Trophoblast cell (in vitro differentiated cells and primary cell): ENCODE results near the gene ABCC4.

Source experiments
- DNase-seq, 2 donors: peaks; one replicate each; pipeline ENCODE4 v3.0.0-alpha.2; 2016
- H2AFZ ChIP-seq: 2 replicates; pipeline ENCODE4 v1.6.1; 2013; ENCODE audit warnings: low read length, moderate library complexity, mild to moderate bottlenecking; ENCODE audit not compliant: insufficient read depth, poor library complexity
- H2AK5ac ChIP-seq: 2 replicates; pipeline ENCODE4 v1.6.1; 2013; ENCODE audit warnings: mild to moderate bottlenecking, low read length
- H2BK120ac ChIP-seq: 2 replicates; pipeline ENCODE4 v1.6.1; 2013; ENCODE audit warnings: low read length, mild to moderate bottlenecking, moderate library complexity; ENCODE audit not compliant: insufficient read depth, poor library complexity
- H2BK12ac ChIP-seq: 2 replicates; pipeline ENCODE4 v1.6.1; 2013; ENCODE audit warnings: mild to moderate bottlenecking, low read length, moderate library complexity
- H2BK5ac ChIP-seq: 2 replicates; pipeline ENCODE4 v1.6.1; 2013; ENCODE audit warnings: low read length, low read depth, moderate library complexity, mild to moderate bottlenecking; ENCODE audit not compliant: poor library complexity
- H3K14ac ChIP-seq: 2 replicates; pipeline ENCODE4 v1.6.1; 2013; ENCODE audit warnings: mild to moderate bottlenecking, low read length
- H3K18ac ChIP-seq: 2 replicates; pipeline ENCODE4 v1.6.1; 2013; ENCODE audit warnings: mild to moderate bottlenecking, low read length
- H3K23ac ChIP-seq: 2 replicates; pipeline ENCODE4 v1.6.1; 2013; ENCODE audit warnings: low read length
- H3K27ac ChIP-seq: 2 replicates; pipeline ENCODE4 v1.5.1; 2013; ENCODE audit warnings: low read depth, mild to moderate bottlenecking, inconsistent platforms, low read length, moderate library complexity
- H3K27me3 ChIP-seq: 2 replicates; pipeline ENCODE4 v1.6.1; 2013; ENCODE audit warnings: inconsistent platforms, mild to moderate bottlenecking, low read length, moderate library complexity; ENCODE audit not compliant: insufficient read depth
- H3K36me3 ChIP-seq, 2 experiments: 1 replicate in 1 of 2; 2 replicates in 1 of 2; pipeline ENCODE4 v1.6.1; 2013; ENCODE audit warnings: low read length in 2 of 2, mild to moderate bottlenecking in 2 of 2, moderate library complexity in 1 of 2; ENCODE audit not compliant: insufficient read depth in 2 of 2, control insufficient read depth in 1 of 2
- H3K4ac ChIP-seq: 2 replicates; pipeline ENCODE4 v1.6.1; 2013; ENCODE audit warnings: low read depth, mild to moderate bottlenecking, low read length, moderate library complexity
- H3K4me1 ChIP-seq, 2 experiments: 1 replicate in 1 of 2; 2 replicates in 1 of 2; pipeline ENCODE4 v1.6.1; 2013; ENCODE audit warnings: low read length in 2 of 2, mild to moderate bottlenecking in 2 of 2, moderate library complexity in 1 of 2; ENCODE audit not compliant: insufficient read depth in 2 of 2, control insufficient read depth in 1 of 2
- H3K4me2 ChIP-seq: 2 replicates; pipeline ENCODE4 v1.6.1; 2013; ENCODE audit warnings: inconsistent platforms, mild to moderate bottlenecking, low read length, moderate library complexity
- H3K4me3 ChIP-seq: 2 replicates; pipeline ENCODE4 v1.5.1; 2013; ENCODE audit warnings: mild to moderate bottlenecking, low read depth, low read length, inconsistent platforms
- H3K79me1 ChIP-seq: one replicate; pipeline ENCODE4 v1.6.1; 2013; ENCODE audit warnings: low read length
- H3K79me2 ChIP-seq: 2 replicates; pipeline ENCODE4 v1.6.1; 2013; ENCODE audit warnings: low read length, mild to moderate bottlenecking; ENCODE audit not compliant: control insufficient read depth, insufficient read depth, poor library complexity
- H3K9ac ChIP-seq: 2 replicates; pipeline ENCODE4 v1.6.1; 2013; ENCODE audit warnings: mild to moderate bottlenecking, low read length
- H3K9me3 ChIP-seq: 2 replicates; pipeline ENCODE4 v1.6.1; 2013; ENCODE audit warnings: low read depth, mild to moderate bottlenecking, control low read depth, inconsistent platforms, low read length; ENCODE audit not compliant: insufficient read depth
- H4K12ac ChIP-seq: 2 replicates; pipeline ENCODE4 v1.6.1; 2013; ENCODE audit warnings: low read depth, mild to moderate bottlenecking, low read length, moderate library complexity
- H4K8ac ChIP-seq: 2 replicates; pipeline ENCODE4 v1.6.1; 2013; ENCODE audit warnings: low read depth, mild to moderate bottlenecking, low read length, moderate library complexity
- H4K91ac ChIP-seq: one replicate; pipeline ENCODE4 v1.6.1; 2013; ENCODE audit warnings: low read depth, mild to moderate bottlenecking, low read length, moderate library complexity
- WGBS: extraction: QIAGEN DNeasy Blood & Tissue Kit; methylation state at CpG from one replicate; pipeline ENCODE4 v1.1.7; 2013; ENCODE audit warnings: missing lambda C conversion rate; ENCODE audit not compliant: insufficient read length, insufficient coverage; ENCODE audit errors: extremely low coverage; 5-methylcytosine and 5-hydroxymethylcytosine counted together

Gene ABCC4

DNA sequence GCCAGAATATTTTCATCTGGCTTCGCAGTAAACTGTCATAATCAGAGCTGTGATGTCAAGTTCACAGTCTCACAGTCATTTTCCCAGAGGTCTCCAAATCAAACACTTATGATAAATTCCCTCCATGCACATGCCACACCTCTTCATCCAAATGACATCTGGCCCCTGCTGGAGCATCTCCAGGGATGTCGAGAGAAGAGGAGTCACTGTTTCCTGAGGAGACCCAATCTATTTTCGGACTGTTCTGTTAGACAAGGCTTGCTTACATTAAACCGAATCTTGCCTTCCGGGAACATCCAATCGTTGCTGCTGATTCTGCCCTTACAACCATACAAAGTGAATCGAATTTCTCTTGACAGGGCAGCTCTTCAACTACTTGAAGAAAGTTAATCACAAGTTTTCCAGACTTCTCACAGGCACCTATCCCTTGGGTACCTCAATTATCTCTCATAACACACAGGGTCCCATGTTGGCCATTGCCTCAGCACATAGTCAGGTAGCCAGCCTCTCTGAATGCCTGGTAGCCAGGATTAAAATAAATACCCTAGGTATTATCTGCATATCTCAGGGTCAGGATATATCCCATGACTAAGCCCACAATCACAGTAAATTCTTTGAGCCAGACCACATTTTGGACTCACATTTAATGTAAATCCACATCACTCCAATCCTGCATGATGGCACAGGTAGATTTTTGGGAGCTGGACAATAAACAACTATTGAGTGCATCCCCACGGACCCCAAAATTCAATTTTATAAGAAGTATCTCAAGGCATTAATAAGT is 182.5 kb downstream of the ABCC4 start:
- Histone ChIP-seq H4K8ac (no peak overlapping the region), H3K4me2 (no peak overlapping the region), H3K4ac (no peak overlapping the region), H3K4me3 (no peak overlapping the region), H3K9me3 (no peaks in the 10 kb centered on the region), H2BK12ac (no peak overlapping the region), H2AFZ (no peak overlapping the region), H2AK5ac (no peak overlapping the region), H4K12ac (no peak overlapping the region), H2BK5ac (no peak overlapping the region), H3K36me3 (no peaks in the 10 kb centered on the region), H3K18ac (no peak overlapping the region), H4K91ac (no peak overlapping the region), H3K23ac (no peak overlapping the region), H3K27me3 (no peaks in the 10 kb centered on the region), H3K4me1 (no peaks in the 10 kb centered on the region), H3K79me1 (no peaks in the 10 kb centered on the region), H3K9ac (no peak overlapping the region), H3K14ac (no peak overlapping the region), H3K79me2 (no peaks in the 10 kb centered on the region), H3K27ac (no peak overlapping the region), H2BK120ac (no peak overlapping the region)
- DNase-seq, result no peak
- WGBS, result no CpG with 5 or more reads among the region's 8 CpGs

DNA sequence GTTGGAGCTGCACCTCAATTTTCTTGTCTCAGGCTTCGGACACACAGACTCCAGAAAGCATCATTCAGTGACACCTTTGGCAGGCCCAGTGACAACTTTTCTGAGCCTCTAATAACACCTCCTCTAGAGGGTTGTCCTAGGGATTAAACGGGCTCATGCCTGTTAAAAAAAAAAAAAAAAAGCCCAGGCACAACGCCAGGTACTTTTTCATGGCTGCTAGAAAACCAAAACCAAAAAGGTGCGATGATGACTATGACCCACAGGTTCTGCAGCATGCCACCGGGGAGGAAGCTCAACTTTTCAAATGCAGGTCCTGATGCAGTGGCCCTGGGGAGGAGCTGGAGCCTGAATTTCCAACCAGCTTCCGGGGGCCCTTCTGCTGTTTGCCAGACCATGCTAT is 184.2 kb downstream of the ABCC4 start:
- Histone ChIP-seq H2BK120ac (no peak overlapping the region), H3K27ac (no peak overlapping the region), H4K8ac (no peak overlapping the region), H3K79me2 (no peaks in the 10 kb centered on the region), H2AK5ac (no peak overlapping the region), H3K36me3 (no peaks in the 10 kb centered on the region), H2BK12ac (no peak overlapping the region), H3K4me1 (no peaks in the 10 kb centered on the region), H2BK5ac (no peak overlapping the region), H3K27me3 (no peaks in the 10 kb centered on the region), H4K91ac (no peak overlapping the region), H3K14ac (no peak overlapping the region), H3K4ac (no peak overlapping the region), H3K4me3 (no peak overlapping the region), H3K23ac (no peak overlapping the region), H3K18ac (no peak overlapping the region), H3K79me1 (no peaks in the 10 kb centered on the region), H2AFZ (no peak overlapping the region), H4K12ac (no peak overlapping the region), H3K4me2 (no peak overlapping the region), H3K9ac (no peak overlapping the region), H3K9me3 (no peaks in the 10 kb centered on the region)
- DNase-seq, result no peak
- no CpG with 5 or more reads among the region's 6 CpGs for WGBS

DNA sequence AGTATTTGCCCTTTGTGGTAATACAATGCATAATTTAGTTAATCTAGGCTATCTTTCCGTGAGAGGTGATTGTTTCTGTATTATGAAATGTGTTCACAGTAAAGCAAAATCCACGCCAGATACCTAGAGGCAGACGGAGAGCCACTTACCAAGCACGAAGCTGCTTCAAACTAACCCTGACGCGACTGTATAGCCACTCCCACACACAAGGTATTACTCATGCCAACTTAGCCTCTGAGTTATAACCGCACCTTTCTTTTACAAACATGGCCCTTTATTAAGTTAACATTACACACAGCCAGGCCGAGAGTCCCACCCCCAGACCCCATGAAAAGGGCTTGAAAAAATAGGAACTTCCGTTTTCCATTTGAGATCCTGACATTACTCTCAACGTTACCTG is 185.7 kb downstream of the ABCC4 start:
- H4K8ac ChIP-seq, result no peak overlapping the region
- peak in 1 of 2 donors; percentile 5 for DNase-seq
- H4K12ac ChIP-seq, result no peak overlapping the region
- no peak overlapping the region for H3K4ac ChIP-seq
- H3K9ac ChIP-seq, result no peak overlapping the region
- no peak overlapping the region for H3K4me3 ChIP-seq
- no peak overlapping the region for H3K27ac ChIP-seq
- H3K23ac ChIP-seq, result no peak overlapping the region
- no peak overlapping the region for H2AK5ac ChIP-seq
- WGBS, result no CpG with 5 or more reads among the region's 10 CpGs
- H2BK5ac ChIP-seq, result no peak overlapping the region
- H3K18ac ChIP-seq, result no peak overlapping the region
- no peak overlapping the region for H4K91ac ChIP-seq
- no peak overlapping the region for H2BK12ac ChIP-seq
- no peak overlapping the region for H3K4me2 ChIP-seq
- H3K27me3 ChIP-seq, result no peaks in the 10 kb centered on the region
- no peak overlapping the region for H3K14ac ChIP-seq
- H3K79me2 ChIP-seq, result no peaks in the 10 kb centered on the region
- H3K9me3 ChIP-seq, result no peaks in the 10 kb centered on the region
- no peak overlapping the region for H2BK120ac ChIP-seq
- no peaks in the 10 kb centered on the region for H3K36me3 ChIP-seq
- H3K4me1 ChIP-seq, result no peaks in the 10 kb centered on the region
- H2AFZ ChIP-seq, result no peak overlapping the region
- no peaks in the 10 kb centered on the region for H3K79me1 ChIP-seq

DNA sequence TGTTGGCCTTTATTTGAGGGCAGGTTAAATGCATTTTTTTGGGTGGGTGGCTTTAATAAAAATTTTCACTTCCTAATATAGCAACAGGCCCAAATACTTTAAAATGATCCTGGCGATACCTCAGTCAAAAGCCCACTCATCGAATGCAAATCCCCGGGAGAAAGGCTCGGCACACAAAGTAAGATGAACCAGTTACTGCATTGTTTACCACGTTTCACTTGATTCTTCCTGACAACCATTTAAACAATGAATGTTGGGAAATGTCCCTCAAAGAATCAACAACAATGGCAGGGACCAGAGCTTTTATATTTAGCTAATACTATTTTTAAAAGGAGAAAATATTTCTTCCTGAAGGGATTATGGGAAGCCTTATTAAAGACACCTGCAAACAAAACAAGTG is 187.7 kb downstream of the ABCC4 start:
- Histone ChIP-seq H3K4ac (no peak overlapping the region), H4K91ac (no peak overlapping the region), H3K4me3 (no peak overlapping the region), H4K12ac (no peak overlapping the region), H3K23ac (no peak overlapping the region), H2BK12ac (no peak overlapping the region), H2BK120ac (no peak overlapping the region), H3K14ac (no peak overlapping the region), H2AK5ac (no peak overlapping the region), H3K27ac (no peak overlapping the region), H2AFZ (no peak overlapping the region), H3K79me2 (no peaks in the 10 kb centered on the region), H3K4me2 (no peak overlapping the region), H3K9ac (no peak overlapping the region), H4K8ac (no peak overlapping the region), H2BK5ac (no peak overlapping the region), H3K9me3 (no peaks in the 10 kb centered on the region), H3K36me3 (no peaks in the 10 kb centered on the region), H3K27me3 (no peaks in the 10 kb centered on the region), H3K18ac (no peak overlapping the region), H3K79me1 (no peaks in the 10 kb centered on the region), H3K4me1 (no peaks in the 10 kb centered on the region)
- no CpG with 5 or more reads among the region's 5 CpGs for WGBS
- DNase-seq, result no peak
